SK-N-SH treated with all-trans-retinoic acid at 6 μM for 48 hours (cell line): ENCODE results near the gene CLEC7A.

ENCODE experiments used
- ISL1 ChIP-seq: fragments of 250-450 bp; sonication (Bioruptor Pico); IDR thresholded peaks from 2 replicates; pipeline ENCODE4 v2.1.2; 2022; ENCODE audit warnings: mild to moderate bottlenecking, moderate library complexity
- SNAI2 ChIP-seq: fragments of 250-450 bp; sonication (Bioruptor Pico); IDR thresholded peaks from 2 replicates; pipeline ENCODE4 v1.5.0; 2020; ENCODE audit warnings: mild to moderate bottlenecking, moderate library complexity
- ZFP30 ChIP-seq: fragments of 450-650 bp; formaldehyde crosslinking; IDR thresholded peaks from 2 replicates; pipeline ENCODE4 v1.5.0; 2022; ENCODE audit warnings: mild to moderate bottlenecking, moderate library complexity
- TF ChIP-seq, protein P1 (sequence below): fragments of 250-450 bp; sonication (Bioruptor Pico); IDR thresholded peaks from 2 replicates; pipeline ENCODE4 v1.8.0; 2020; ENCODE audit warnings: mild to moderate bottlenecking, moderate library complexity, borderline replicate concordance
- TF ChIP-seq, protein P2 (sequence below): fragments of 250-450 bp; sonication (Bioruptor Pico); IDR thresholded peaks from 2 replicates; pipeline ENCODE4 v1.5.0; 2020; ENCODE audit warnings: mild to moderate bottlenecking, moderate library complexity

DNA sequence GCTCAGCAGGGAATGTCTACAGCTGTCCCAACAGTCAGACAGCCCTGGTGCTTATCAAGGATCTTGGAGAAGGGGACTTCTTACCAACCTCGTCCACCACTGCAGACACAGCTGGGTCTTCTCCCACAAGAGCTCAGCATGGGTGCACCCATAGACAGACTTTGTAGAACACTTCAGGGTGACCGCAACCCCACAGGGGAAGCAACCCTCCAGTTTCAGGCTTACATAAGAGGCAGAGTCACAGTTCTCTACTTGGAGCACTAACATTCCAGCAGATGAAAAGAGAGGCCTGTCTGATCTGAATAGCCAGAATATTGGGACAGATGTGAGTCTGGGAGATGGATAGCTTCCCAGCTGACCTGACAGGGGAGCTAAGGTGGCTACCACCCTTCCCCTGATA is 27.7 kb downstream of the CLEC7A start:
- no peak for TF ChIP-seq ZFP30 (CRISPR knock-in tag)
- no peak for TF ChIP-seq ISL1 (CRISPR knock-in tag)
- TF ChIP-seq, protein P1, sequence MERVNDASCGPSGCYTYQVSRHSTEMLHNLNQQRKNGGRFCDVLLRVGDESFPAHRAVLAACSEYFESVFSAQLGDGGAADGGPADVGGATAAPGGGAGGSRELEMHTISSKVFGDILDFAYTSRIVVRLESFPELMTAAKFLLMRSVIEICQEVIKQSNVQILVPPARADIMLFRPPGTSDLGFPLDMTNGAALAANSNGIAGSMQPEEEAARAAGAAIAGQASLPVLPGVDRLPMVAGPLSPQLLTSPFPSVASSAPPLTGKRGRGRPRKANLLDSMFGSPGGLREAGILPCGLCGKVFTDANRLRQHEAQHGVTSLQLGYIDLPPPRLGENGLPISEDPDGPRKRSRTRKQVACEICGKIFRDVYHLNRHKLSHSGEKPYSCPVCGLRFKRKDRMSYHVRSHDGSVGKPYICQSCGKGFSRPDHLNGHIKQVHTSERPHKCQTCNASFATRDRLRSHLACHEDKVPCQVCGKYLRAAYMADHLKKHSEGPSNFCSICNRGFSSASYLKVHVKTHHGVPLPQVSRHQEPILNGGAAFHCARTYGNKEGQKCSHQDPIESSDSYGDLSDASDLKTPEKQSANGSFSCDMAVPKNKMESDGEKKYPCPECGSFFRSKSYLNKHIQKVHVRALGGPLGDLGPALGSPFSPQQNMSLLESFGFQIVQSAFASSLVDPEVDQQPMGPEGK = no peak
- no peak for TF ChIP-seq SNAI2
- TF ChIP-seq, protein P2, sequence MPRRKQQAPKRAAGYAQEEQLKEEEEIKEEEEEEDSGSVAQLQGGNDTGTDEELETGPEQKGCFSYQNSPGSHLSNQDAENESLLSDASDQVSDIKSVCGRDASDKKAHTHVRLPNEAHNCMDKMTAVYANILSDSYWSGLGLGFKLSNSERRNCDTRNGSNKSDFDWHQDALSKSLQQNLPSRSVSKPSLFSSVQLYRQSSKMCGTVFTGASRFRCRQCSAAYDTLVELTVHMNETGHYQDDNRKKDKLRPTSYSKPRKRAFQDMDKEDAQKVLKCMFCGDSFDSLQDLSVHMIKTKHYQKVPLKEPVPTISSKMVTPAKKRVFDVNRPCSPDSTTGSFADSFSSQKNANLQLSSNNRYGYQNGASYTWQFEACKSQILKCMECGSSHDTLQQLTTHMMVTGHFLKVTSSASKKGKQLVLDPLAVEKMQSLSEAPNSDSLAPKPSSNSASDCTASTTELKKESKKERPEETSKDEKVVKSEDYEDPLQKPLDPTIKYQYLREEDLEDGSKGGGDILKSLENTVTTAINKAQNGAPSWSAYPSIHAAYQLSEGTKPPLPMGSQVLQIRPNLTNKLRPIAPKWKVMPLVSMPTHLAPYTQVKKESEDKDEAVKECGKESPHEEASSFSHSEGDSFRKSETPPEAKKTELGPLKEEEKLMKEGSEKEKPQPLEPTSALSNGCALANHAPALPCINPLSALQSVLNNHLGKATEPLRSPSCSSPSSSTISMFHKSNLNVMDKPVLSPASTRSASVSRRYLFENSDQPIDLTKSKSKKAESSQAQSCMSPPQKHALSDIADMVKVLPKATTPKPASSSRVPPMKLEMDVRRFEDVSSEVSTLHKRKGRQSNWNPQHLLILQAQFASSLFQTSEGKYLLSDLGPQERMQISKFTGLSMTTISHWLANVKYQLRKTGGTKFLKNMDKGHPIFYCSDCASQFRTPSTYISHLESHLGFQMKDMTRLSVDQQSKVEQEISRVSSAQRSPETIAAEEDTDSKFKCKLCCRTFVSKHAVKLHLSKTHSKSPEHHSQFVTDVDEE (CRISPR knock-in tag) = no peak
